ENCODE measurements around the gene CCDC88C.

CCDC88C gene

DNA sequence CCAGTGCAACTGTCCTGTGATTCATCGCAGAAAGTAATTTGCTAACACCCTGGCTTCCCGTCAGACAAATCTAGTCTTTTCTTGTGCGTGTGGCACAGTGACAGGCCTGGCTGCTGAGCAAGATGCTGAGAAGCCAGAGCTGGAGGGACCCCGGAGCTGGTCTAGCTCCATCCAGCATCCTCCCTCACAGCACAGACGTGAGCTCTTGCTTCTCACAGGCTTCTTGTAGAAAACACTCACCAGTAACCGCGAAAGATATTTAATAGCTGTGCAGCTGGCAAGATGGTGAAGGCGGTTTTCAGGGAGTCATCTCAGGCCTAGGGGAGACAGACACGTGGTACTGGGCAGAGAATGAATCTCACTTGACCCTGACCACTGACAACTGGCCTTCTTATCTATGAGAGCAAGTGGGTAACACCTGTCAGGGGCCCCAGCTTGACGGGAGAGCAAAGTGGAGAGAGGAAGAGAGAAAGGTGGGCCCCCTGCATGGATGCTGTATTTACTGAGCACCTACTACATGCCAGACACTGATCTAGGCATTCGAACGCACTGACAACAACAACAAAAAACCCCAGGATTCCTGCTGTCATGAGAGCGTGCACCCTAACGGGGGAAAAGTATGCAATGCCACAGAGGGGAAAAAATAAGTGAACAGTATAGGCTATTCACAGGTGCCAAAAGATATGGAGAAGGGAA, 63.3 kb downstream of the CCDC88C start:
- H3K4me1 Mint-ChIP-seq, result peaks cover 96% of the 10 kb centered on the region
- no peaks in the 10 kb centered on the region for H3K9me3 Mint-ChIP-seq
- H3K36me3 Mint-ChIP-seq, result peaks cover 6% of the 10 kb centered on the region
- peak overlapping the region; percentile 60 for H3K27ac Mint-ChIP-seq
- no peaks in the 10 kb centered on the region for H3K27me3 Mint-ChIP-seq
- H3K4me3 Mint-ChIP-seq, result peak overlapping the region; percentile 58

DNA sequence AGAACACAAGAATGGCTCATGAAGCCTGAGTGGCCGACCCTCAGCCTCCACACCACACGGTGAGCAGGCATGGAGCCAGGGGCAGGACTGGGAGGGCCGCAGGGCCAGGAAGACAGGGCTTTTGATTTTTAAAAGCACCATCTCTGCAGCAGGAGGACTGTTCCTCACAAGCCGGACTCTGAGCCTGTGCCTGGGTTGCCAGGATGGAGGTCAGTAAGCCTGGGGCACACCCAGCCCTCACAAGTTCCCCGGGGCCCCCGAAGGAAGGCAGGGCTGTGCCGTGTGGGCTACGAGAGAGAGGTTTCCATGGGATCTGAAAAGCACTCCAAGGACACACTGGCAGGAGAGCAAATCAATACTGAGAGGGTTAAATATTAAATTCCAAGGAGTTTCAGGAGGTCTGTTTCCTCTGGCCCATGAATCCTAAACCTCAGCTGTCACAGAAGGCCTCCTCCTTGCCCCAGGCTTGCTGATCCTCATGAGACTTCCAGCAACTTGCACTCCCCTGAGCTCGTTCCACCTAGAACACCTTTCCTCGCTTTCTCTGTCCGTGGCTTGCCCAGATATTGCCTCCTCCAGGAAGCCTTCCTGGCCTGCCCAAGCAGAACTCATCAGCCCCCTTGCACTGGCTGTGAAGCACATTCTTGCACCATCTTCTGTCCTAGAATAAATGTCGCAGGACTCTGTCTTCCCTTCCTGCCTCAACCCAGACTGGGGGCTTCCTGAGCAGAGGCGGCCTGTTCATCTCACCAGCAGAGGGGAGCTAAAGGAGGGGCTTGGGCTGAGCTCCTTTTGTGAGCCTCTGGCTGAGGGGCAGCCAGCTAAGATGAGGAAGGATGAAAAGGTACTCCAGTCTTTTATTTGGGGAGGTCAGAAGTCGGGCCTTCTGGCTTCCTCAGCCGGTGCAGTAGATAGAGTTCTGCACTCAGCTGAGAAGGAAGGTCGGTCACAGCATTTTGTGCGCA, 64.6 kb downstream of the CCDC88C start:
- H3K36me3 Mint-ChIP-seq, result peaks cover 4% of the 10 kb centered on the region
- H3K27ac Mint-ChIP-seq, result peak overlapping the region; percentile 85
- no peaks in the 10 kb centered on the region for H3K27me3 Mint-ChIP-seq
- no peaks in the 10 kb centered on the region for H3K9me3 Mint-ChIP-seq
- H3K4me3 Mint-ChIP-seq, result peak overlapping the region; percentile 87
- H3K4me1 Mint-ChIP-seq, result peaks cover 96% of the 10 kb centered on the region

GRCh38 chr14:91352053-91352452, 65.6 kb downstream of the CCDC88C start:
- Mint-ChIP-seq H3K27me3 (no peaks in the 10 kb centered on the region), H3K4me3 (peak overlapping the region; percentile 87), H3K27ac (peak overlapping the region; percentile 87), H3K36me3 (peaks cover 5% of the 10 kb centered on the region), H3K9me3 (no peaks in the 10 kb centered on the region), H3K4me1 (peaks cover 93% of the 10 kb centered on the region)

DNA sequence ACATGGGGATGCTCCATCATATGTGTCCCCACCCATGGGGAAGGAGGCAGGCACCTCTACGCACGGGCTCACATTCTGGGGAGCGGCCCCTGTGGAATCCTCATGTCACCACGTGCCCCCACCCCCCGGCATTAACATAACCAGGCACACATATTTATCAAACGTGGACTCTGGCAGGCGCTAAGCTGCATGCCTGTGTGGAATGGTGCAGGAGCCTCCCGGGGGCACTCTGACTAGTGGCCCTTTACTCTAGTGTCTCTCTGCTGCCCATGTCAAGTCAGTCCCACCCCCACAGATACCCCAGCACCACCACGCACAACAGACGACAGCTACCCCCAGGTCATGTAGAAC, 66.1 kb downstream of the CCDC88C start:
- peaks cover 93% of the 10 kb centered on the region for H3K4me1 Mint-ChIP-seq
- H3K4me3 Mint-ChIP-seq, result peak overlapping the region; percentile 87
- H3K27ac Mint-ChIP-seq, result peak overlapping the region; percentile 87
- peaks cover 8% of the 10 kb centered on the region for H3K36me3 Mint-ChIP-seq
- no peaks in the 10 kb centered on the region for H3K27me3 Mint-ChIP-seq
- H3K9me3 Mint-ChIP-seq, result no peaks in the 10 kb centered on the region

DNA sequence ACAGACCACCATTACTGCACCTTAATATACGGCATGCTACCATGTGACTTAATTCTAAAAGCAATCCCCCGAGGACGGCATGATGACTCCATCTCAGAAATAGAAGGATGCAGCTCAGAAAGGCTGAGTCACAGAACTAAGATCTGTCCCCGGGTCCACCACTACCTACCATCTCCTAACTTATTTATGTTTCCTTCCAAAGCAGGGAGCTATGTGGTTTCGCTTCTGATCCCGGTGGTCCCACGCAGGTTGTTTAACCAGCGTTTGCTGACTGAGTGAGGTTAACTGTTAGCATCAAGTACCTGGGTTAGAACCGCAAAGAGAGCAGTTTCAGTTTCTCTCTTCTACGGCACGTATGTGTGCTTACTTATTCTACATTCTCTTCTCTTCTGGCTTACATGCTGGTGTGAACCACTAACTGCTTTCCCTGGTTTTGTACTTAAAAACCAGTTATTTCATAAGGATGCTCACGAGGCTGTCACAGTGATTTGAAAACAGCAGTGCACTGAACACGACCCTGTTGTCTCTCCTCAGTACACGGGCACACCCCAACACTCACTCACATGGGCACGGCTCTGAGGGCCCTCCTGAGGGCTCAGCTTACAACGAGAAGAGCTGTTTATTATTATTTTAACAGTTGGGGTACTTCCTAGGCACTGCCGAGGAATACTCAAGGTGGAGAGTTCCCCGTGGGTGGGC, 66.7 kb downstream of the CCDC88C start:
- Mint-ChIP-seq H3K36me3 (peaks cover 8% of the 10 kb centered on the region), H3K9me3 (no peaks in the 10 kb centered on the region), H3K27ac (peak overlapping the region; percentile 87), H3K4me1 (peaks cover 93% of the 10 kb centered on the region), H3K27me3 (no peaks in the 10 kb centered on the region), H3K4me3 (peak overlapping the region; percentile 87)

GRCh38 chr14:91350483-91350812, 67.2 kb downstream of the CCDC88C start:
- Mint-ChIP-seq H3K9me3 (no peaks in the 10 kb centered on the region), H3K27ac (peak overlapping the region; percentile 87), H3K27me3 (no peaks in the 10 kb centered on the region), H3K4me3 (peak overlapping the region; percentile 87), H3K4me1 (peaks cover 93% of the 10 kb centered on the region), H3K36me3 (peaks cover 8% of the 10 kb centered on the region)

DNA sequence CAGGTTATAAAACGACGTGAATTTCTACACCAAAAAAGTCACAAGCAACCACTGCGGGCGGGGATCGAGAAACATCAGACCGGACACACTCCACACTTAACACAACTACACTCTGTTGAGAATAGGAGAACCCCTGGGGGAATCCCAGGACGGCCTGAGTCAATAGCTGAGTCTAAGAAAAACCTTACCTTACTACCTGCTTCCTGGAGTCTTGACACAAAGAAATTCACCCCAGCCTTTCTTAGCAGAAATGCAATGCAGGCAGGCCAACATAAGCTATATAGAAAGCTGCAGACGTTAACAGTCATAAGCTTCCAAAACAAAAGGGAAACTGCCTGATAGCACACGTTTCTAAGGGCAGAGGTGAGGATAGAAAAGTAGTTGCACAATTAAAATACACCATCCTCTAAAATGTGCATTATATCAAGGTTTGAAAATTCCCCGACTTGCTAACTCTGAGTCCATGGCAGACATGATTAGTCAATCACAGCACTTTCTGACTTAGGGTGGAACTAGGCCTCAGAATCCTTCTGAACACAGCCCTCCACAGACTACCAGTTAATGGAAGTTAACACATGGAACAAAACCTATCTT, 68.0 kb downstream of the CCDC88C start:
- Mint-ChIP-seq H3K27me3 (no peaks in the 10 kb centered on the region), H3K36me3 (peaks cover 6% of the 10 kb centered on the region), H3K4me3 (peak overlapping the region; percentile 87), H3K4me1 (peaks cover 89% of the 10 kb centered on the region), H3K27ac (peak overlapping the region; percentile 87), H3K9me3 (no peaks in the 10 kb centered on the region)

DNA sequence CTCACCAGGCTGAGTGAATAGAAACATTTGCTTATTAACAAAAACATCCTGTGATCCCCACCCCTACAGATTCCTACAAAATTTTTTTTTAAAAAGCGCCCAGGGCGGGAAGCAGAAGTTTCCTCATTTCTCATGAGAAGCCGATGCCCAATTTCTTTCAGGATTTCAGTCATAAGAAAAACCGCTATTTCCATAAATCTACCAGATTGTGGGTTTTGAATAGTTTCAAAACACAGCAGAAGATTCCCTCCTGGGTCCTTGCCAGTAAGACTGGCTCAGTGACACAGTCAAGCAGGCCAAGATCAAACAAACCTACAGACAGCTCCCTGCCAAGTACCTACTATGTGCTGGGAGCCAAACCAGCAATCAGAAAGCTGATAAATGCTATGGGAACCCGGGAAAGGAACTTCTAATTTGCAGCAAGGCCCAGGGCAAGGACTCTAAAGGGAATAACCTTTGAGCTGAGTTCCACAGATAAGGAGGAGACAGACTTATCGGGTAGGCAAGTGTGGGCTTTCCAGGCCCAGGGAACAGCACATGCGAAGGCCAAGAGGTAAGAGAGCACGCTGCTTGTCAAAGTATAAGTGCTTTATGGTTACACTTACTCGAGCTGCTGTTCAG, 68.7 kb downstream of the CCDC88C start:
- Mint-ChIP-seq H3K9me3 (no peaks in the 10 kb centered on the region), H3K27ac (peak overlapping the region; percentile 87), H3K4me3 (peak overlapping the region; percentile 87), H3K4me1 (peaks cover 87% of the 10 kb centered on the region), H3K36me3 (peaks cover 6% of the 10 kb centered on the region), H3K27me3 (no peaks in the 10 kb centered on the region)

GRCh38 chr14:91346838-91347173, 70.8 kb downstream of the CCDC88C start:
- Mint-ChIP-seq H3K4me1 (peaks cover 72% of the 10 kb centered on the region), H3K36me3 (peaks cover 6% of the 10 kb centered on the region), H3K27ac (peak overlapping the region; percentile 8), H3K9me3 (no peaks in the 10 kb centered on the region), H3K4me3 (peak overlapping the region; percentile 7), H3K27me3 (no peaks in the 10 kb centered on the region)

- H3K27ac Mint-ChIP-seq, result peak overlapping the region; percentile 65
- peaks cover 49% of the 10 kb centered on the region for H3K4me1 Mint-ChIP-seq
- no peak overlapping the region for H3K4me3 Mint-ChIP-seq
- no peaks in the 10 kb centered on the region for H3K27me3 Mint-ChIP-seq
- peaks cover 9% of the 10 kb centered on the region for H3K36me3 Mint-ChIP-seq
- no peaks in the 10 kb centered on the region for H3K9me3 Mint-ChIP-seq
These were observed 73.5 kb downstream of the CCDC88C start for GRCh38 chr14:91344096-91344495.

GRCh38 chr14:91343051-91343450, 74.6 kb downstream of the CCDC88C start:
- peak overlapping the region; percentile 35 for H3K27ac Mint-ChIP-seq
- no peaks in the 10 kb centered on the region for H3K9me3 Mint-ChIP-seq
- H3K4me1 Mint-ChIP-seq, result peaks cover 39% of the 10 kb centered on the region
- H3K4me3 Mint-ChIP-seq, result no peak overlapping the region
- H3K27me3 Mint-ChIP-seq, result no peaks in the 10 kb centered on the region
- H3K36me3 Mint-ChIP-seq, result peaks cover 9% of the 10 kb centered on the region

GRCh38 chr14:91342206-91342760, 75.3 kb downstream of the CCDC88C start:
- H3K4me3 Mint-ChIP-seq, result no peak overlapping the region
- H3K27me3 Mint-ChIP-seq, result no peaks in the 10 kb centered on the region
- peaks cover 9% of the 10 kb centered on the region for H3K36me3 Mint-ChIP-seq
- peaks cover 37% of the 10 kb centered on the region for H3K4me1 Mint-ChIP-seq
- H3K9me3 Mint-ChIP-seq, result no peaks in the 10 kb centered on the region
- peak overlapping the region; percentile 51 for H3K27ac Mint-ChIP-seq

- peaks cover 5% of the 10 kb centered on the region for H3K36me3 Mint-ChIP-seq
- H3K27ac Mint-ChIP-seq, result peak overlapping the region; percentile 21
- H3K4me1 Mint-ChIP-seq, result peaks cover 32% of the 10 kb centered on the region
- H3K27me3 Mint-ChIP-seq, result no peaks in the 10 kb centered on the region
- H3K4me3 Mint-ChIP-seq, result no peak overlapping the region
- H3K9me3 Mint-ChIP-seq, result no peaks in the 10 kb centered on the region
These were observed 75.9 kb downstream of the CCDC88C start for GRCh38 chr14:91341751-91342154.

DNA sequence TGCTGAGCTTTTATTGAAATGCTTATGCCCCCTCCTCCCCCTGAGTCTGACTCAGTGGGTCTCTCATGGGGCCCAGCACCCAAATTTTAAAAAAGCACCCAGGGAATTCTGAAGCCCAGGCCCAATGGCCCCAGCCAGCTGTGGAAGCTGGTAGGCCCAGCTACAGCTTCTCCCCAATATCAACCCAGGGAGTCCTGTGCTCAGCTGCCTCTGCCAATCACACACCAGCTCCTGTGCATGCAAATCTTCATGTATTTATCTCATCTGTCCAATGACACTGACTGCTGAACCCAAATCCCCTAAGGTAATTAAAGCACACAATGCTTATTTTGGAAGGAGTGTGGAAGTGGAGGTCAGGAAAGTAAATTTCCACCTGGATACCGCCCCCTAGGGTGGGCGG, 76.3 kb downstream of the CCDC88C start:
- no peak overlapping the region for H3K4me3 Mint-ChIP-seq

More for the DNA sequence above, 76.3 kb downstream of the CCDC88C start:
- Mint-ChIP-seq H3K27me3 (no peaks in the 10 kb centered on the region), H3K27ac (no peak overlapping the region), H3K36me3 (peaks cover 5% of the 10 kb centered on the region), H3K9me3 (no peaks in the 10 kb centered on the region), H3K4me1 (peaks cover 28% of the 10 kb centered on the region)
